ENCODE data around the gene SCRT2.
A peak's percentile ranks its signal among the peaks of the same experiment; 100 is the strongest.

The SCRT2 gene

DNA sequence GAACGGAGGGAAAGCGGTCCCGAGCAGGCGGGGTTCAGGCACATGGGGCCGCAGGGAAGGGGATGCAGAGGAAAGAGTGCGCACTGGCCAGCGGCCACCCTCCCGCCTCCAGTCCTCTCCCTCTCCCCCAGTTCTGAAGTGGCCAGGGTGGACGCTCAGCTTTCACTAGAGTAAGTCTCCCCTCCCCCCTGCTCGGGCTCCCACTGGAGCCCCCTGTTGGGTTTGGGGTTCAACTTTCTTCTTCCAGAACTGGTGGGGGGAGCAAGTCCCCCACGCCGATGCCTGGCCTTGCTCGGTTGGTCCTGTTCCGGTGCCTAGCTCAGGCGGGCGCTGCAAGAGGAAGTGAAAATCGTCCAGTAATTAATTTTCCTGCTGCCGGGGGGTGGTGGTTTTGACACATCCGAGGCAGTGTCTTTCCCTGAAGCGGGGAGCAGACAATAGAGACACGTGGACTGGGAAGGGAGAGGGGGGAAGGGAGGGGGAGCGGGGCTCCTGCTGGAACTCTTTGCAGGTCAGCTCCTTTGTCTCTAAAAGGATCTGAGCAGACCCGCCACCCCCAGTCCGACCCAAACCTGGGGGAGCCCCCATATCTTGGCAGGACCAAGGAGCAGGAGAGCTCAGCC is 824 bp upstream of the SCRT2 start:
- intact Hi-C loops (cut with DNase I) = loop anchor here (5.0 kb wide), 1 partner anchor 51 kb away; no protein-coding TSS in a partner anchor
- peak in 2 of 10 donors; percentile 56 to 87 for DNase-seq

DNA sequence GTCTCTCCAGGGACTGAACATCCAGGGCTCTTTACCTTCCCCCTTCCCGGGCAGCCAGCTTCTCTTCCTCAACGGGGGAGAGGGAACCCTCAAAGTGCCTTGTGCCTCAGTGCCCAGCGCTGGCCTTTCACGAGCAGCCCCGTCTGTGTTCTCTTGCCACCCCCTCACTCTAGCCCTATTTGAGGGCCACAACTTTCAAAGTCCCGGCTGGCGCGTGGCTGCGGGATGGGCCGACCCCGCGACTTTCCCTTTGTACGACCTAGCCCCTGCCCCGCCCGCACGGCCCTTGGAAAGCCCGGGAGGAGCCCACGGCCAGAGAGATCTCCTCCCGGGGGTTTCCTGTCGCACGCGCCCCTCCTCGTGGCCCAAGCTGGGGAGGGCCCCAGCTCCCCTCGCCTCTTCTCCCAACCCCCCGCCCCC is 559 bp downstream of the SCRT2 start:
- DNase-seq = peak in 1 of 10 donors; percentile 69
- intact Hi-C loops (cut with DNase I) = loop anchor here (5.0 kb wide), 1 partner anchor 52 kb away; no protein-coding TSS in a partner anchor

DNA sequence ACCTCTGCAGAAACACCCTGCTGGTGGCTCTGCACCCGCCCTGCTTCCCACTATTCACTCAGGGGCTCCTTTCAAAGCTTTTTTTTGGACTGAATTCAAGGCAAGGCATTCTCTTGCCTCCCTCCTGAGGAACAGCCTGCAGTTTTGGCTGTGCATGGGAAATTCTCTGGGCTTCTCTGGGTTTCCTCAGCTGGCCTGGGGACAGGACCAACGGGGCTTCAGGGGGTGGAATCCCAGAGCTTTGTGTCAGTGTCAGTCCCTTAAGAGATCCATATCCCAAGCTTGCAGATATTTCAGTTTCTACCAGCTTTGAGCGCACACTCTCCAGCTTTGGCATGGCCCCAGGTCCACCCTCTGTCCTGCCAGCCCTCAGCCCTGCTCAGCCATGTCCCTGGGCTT is 2.0 kb downstream of the SCRT2 start:
- peak in 1 of 10 donors; percentile 52 for DNase-seq
- intact Hi-C loops (cut with DNase I) = no loop called here

DNA sequence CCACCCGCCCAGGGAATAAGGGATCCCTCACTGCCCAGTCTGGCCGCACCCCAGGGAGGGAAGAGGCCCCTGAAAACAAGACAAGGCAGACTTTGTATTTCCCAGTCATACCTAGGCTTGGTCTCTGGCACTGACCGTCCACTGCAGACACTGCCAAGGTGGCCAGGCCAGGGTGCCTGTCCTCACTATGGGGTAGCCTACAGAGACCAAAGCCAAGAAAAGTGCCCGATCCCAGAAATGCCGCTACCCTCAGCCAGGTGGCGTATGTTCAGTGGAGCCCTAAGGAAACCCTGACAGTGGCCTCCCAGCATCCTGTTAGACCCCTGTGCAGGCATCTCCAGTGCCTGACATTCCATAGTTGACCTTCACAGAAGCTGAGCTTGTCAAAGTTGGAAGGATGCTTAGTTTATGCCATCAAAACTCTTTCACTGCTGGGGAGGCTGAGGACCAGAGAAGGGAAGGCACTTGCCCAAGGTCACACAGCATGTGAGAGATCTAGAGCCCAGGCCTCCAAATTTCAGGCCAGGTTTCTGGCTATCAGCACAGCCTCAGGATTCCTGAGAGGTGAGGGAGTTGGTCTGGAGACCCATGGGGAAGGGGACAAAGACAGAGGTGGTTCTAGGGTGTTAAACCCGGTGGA is 2.5 kb downstream of the SCRT2 start:
- intact Hi-C loops (cut with DNase I) = no loop called here
- peak in 1 of 10 donors; percentile 57 for DNase-seq

DNA sequence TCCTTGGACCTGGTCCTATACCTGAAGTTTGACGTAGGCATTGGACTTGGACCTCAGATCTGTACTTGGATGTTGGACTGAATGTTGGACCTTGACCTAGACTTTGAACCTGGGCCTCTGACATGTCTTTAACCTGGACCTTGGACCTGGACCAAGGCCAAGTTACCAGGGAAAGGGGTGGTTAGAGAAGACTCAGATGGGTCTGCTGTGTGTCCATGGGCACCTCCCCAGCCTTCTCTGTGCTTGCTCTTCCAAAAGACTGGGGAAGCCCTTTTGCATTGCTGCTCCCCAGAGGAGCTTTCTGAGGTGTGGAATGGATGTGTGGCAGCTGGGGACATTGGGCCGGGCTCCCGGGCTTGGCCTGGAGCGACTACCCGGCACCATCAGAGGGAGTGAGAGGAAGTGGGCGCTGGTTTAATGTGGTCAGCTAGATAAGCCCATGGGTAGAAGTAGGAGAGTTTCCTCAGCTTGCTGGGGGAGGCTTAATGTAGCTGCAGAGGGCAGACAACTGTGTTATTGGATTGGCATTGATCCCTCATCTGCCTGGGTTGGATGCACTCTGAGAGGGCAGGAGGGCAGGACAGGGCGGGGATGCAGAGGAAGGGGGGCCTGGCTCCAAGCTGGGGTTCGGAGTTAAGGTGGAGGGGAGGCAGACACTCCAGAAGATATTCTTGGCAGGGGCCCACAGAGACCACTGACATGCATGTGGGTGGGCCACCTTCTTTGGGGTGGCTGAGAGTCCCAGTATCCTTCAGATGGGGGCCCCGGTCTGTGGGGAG is 4.2 kb downstream of the SCRT2 start:
- intact Hi-C loops (cut with DNase I) = no loop called here
- peak in 1 of 10 donors; percentile 43 for DNase-seq

DNA sequence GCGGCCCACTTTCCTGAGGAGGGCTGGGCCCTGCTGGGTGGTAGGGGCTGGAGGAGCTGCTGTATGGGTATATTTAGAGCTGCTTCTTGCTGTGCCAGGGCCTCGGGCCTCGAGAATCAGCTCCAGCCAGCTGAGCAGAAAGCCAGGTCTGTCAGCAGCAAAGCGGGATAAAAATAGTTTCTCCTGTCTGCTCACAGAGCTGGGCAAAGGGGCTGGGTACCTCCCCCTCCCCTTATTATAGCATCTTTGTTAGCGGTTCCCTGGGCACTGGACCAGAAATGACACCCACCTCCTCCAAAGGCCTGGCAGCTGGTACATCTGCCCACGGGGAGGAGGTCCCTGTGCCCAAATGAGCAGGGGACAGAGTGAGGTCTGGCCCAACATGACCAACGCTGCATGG is 6.0 kb downstream of the SCRT2 start:
- peak in 3 of 10 donors; percentile 79 to 91 (median 85) for DNase-seq
- intact Hi-C loops (cut with DNase I) = no loop called here

DNA sequence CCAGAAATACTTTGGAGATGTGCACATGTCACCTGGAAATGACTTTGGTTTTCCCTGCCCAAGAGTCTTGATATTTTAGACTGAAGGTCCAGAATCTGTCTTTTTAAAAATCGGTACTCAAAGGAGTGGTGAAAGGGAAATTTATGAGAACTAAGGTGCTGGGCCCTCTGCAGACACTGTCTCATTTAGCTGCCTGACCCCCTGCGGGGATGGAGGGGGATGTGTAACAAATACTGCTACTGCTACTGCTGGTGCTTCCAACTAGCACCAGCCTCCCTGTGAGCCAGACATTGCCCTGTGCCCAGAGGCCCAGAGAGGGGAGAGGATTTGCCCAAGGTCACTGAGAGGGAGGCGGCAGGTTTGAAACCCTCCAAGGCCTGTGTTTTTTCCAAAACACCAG is 7.0 kb downstream of the SCRT2 start:
- intact Hi-C loops (cut with DNase I) = no loop called here
- peak in 1 of 10 donors; percentile 33 for DNase-seq

DNA sequence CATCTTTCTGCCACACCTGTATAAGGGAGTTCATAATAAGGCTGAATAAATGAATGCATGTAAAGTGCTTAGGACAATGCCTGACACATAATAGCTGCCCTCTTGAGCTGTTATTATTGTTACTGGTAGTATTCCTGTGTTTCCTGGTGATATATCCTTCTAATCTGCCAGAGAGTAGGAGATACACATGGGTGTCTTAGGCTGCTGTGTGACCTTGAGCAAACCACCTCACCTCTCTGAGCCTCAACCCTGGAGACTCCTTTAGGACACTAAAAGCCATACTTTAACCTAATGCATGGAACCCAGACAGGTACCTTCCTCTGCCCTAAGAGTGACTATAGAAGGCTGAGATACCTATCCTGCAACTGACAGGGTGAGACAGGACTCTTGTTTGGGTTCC is 7.6 kb downstream of the SCRT2 start:
- no peak for DNase-seq
- intact Hi-C loops (cut with DNase I) = no loop called here

DNA sequence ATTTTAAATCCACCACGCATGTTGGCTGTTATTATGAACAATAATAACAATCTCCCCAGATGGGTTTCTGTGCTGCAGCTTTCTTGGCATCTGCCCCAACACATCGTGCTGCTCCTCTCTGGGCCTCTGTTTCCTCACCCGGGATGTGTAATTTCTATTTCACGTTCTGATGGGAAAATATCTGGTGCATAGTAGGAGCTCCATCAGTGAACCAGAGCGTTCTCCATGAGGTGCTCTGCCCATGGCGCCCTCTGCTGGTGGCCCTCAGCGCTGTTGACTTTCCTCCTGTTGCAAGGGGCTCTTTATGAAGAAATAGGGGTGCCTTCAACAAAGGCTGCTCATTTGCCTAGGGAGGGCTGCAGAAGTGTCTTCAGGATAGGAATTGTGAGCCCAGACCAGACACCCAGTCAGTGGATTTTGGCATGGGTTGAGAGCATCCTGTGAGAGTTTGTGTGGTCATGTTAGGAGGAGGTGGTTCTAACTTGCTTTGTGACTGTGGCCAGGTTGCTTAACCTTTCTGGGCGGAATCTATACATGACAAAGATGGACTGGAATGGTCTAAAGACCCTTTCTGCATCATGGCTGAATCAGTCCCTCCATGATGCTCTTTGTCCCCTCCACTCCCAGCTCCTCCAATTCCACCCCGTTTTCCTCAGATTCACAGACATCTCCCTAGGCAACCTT is 8.1 kb downstream of the SCRT2 start:
- intact Hi-C loops (cut with DNase I) = no loop called here
- DNase-seq = peak in 7 of 10 donors; percentile 49 to 93 (median 65)

DNA sequence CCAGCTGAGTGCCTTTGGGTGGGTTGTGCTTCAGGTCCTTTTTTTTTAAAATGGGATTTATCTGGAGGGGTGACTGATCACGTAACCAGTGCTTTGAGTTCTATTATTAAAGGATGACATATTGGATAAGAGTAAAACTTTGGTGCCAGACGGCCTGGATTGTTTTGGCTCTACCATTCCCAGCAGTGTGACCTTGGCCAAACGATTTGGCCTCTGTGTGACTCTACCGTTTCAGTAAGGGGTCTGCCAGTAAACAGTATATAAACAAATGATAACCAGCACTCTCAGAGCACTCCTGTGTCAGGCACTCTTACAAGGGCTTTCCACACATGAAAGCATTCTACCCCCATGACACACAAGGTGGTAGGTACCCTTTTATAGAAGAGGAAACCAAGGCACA is 8.7 kb downstream of the SCRT2 start:
- peak in 1 of 10 donors; percentile 6 for DNase-seq
- intact Hi-C loops (cut with DNase I) = no loop called here

DNA sequence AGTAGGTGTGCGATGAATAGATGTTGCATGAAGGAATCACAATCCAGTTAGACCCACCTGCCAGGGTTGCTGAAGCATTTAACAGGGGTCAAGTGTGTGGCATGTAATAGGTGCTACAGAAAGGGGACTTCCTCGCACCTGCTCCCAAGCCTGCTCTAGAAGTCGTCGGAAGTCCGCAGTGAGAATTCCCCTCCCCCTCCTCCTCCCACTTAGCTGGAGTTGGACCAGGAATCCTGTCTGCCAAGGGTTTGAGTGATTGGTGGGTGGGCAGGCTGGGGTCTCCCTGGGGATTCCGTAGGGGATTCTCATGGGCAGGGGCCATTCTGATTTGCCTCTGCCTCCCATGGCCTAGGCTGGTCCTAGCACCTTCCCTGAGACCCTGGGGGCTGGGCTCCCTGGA is 10.3 kb downstream of the SCRT2 start:
- peak in 1 of 10 donors; percentile 32 for DNase-seq
- intact Hi-C loops (cut with DNase I) = no loop called here

DNA sequence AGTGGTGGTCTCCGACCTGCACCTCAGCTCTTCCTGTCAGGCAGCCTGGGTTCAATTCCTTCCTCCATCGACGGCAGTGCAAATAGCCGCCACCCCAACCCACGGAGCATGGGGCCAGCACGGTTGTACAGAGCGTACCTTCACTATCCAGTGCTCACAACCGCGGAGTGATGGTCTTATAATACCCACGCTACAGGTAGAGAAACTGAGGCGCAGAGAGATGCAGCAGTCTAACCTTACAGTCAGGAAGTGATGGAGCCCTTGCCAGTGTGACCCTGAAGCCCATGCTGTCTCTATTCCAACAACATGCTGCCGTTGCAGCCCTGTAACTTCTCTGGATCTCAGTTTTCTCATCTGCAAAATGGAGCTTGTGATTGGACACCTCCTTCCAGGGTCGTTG is 11.0 kb downstream of the SCRT2 start:
- intact Hi-C loops (cut with DNase I) = no loop called here

DNA sequence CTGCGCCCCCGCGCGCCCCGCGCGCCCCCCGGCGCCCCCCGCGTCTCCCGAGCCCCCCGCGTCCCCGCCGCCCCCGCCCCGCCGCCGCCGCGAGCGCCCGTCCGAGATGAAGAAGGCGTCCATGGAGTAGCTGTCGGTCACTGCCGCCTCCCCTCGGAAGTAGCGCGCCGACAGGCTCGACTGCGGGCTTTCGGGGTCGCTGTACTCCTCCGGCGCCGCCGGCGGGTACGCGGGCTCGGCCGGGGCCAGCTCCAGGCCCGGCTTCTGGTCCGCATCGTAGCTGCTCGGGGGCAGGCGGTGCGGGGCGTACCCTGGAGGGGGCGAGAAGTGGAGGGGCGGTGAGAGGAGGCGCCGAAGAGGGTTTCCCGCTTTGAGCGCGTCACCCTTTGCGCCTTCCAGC is 11.5 kb downstream of the SCRT2 start:
- intact Hi-C loops (cut with DNase I) = no loop called here
- DNase-seq = peak in 1 of 10 donors; percentile 57

More for the DNA sequence above, 11.0 kb downstream of the SCRT2 start:
- no peak for DNase-seq

DNA sequence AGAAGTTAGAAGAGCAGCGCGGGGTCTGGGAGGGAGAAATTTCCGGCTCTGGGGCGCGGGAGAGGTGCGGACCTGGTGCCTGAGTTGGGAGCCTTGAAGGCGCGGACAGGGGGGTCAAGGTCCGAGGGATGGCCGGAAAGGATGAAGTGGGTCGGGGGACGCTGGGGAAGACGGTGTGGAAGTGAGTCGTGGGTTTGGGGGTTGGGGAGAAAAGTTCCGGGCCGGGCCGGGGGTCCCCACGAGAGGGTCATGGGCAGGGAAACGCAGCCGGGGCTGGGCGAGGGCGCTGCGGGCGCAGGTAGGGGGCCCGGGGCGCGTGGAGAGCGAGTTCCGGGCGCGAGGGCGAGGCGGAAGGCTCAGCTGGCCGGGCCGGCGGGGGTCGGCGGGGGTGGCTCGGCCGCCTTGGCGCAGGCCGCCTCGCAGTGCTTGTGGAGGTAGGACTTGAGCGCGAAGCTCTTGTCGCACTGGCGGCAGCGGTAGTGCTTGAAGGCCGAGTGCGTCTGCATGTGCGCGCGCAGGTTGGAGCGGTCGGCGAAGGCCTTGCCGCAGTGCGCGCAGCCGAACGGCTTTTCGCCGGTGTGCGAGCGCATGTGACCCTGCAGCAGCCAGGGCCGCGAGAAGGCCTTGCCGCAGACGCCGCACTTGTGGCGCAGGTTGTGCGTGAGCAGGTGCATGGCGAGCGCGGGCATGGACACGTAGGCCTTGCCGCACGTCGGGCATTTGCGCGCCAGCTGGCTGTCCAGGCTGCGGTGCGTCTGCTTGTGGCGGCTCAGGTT is 12.1 kb downstream of the SCRT2 start:
- peak in 1 of 10 donors; percentile 81 for DNase-seq
- intact Hi-C loops (cut with DNase I) = no loop called here

DNA sequence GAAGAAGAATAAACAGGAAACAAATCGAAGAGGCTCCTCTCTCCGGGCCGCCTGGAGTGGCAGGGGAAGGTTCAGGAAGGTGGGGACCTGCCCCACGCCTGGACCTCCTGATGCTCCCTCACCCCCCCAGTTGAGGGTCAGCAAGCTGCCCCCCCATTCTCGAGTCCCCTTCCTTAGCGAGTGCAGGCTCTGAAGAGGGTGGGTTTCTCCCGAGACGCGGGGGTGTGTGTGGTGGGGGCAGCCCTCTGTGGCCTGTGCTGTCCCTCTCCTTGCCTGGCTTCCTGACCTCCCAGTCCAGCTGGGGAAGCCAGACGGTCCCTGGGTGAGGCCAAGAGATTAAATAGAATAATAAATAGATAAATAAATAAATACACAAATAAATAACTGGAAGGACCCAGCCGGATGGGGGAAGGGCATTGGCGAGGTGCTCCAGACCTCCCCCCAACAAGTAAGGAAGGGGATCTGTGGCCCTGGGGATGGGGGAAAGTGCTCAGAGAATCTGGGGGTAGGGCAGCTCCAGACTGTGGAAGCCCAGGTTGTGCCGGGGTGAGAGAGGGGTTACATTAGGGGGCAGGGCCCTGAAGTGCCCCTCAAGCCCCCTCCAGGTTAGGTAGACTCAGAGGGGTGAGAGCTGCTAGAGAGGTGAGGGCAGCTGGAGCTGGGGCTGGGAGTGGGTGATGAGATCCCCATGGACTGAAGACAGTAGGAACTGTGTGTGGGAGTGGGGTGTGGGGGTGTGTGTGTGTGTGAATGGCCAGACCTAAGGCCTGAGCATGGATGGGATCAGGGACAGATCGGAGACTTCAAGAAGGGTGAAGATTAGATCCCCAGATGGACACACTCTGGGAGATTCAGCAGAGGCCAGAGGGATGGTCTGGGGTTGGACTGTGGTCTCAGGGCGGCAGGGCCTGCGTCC is 13.1 kb downstream of the SCRT2 start:
- peak in 1 of 10 donors; percentile 55 for DNase-seq
- intact Hi-C loops (cut with DNase I) = no loop called here

DNA sequence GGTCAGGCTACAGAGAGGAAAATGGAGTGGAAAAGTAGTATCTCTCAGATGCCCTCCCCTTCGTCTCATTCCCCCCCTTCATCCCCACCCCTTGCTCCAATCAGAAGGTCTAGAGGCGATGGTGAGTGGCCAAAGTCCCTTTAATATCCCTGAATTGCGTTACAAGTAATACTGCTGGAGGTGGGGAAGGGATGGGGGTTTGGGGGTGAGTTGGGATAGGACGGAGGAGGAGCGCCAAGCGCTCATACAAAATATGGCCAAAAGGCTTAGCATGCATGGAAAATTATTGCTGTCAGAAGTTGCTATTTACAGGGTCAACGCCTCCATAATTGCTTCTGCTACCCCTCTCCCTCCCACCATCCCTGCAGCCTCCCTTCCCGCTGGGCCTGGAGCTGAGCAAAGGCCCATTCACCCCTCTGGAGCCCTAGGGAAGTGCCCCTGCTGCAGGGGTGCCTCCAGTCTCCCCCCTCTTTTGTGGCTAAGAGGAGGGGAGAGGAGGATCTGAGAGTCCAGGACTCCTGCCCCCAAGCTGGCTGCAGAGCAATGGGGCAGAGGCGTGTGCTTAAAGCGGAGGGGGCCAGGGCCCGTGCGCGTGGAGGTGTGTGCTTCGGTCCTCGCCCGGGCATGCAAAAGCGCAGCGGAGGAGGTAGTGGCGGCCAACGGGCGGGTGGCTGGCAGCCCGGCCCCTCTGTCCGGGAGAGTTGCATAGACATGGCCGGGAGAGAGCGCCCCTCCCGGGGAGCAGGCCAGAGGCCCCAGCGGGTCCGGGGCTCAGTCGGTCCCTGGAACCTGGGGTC is 13.9 kb downstream of the SCRT2 start:
- DNase-seq = peak in 1 of 10 donors; percentile 64
- intact Hi-C loops (cut with DNase I) = no loop called here

DNA sequence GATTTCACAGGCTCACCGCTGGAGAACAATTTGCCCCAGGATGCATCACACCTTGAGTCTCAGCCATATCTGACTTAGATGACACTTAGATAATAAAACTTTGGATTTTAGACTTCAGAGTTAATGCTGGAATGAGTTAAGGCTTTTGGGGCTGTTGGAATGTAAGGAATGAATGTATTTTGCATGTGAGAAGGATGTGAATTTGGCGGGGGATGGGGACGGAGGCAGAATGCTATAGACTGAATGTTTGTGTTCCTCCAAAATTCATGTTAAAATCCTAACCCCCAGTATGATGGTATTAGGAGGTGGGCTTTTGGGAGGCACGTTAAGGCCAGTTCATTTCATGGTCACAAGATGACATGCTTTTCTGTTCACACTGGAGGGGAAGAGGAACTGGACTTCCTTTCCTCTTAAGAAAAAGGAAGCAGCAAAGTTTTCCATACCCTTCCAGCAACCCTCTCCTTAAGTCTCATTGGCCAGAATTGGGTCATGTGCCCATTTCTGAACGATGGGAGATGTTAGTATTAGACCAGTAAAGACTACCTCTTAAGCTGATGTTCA is 16.8 kb downstream of the SCRT2 start:
- peak in 1 of 10 donors; percentile 1 for DNase-seq
- intact Hi-C loops (cut with DNase I) = no loop called here

DNA sequence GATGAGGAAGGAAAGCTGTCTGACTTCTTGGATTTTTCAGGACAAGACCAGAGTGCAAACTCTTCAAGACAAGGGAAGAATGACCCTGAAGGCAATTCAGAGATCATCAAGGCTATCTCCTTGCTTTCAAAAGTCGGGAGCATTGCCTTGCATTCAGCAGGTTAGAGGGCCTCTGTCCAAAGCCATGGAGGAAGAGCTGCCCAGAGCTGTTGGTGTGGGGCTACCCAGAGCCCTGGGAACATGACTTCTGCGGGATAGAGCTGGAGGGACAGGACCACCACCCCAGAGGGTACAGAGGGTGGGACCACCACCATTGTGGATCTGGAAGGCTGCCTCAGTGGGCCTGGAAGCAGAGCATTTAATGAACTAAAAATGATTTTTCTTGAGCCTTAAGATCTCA is 17.4 kb downstream of the SCRT2 start:
- peak in 1 of 10 donors; percentile 20 for DNase-seq
- intact Hi-C loops (cut with DNase I) = no loop called here

Data from posterior cingulate gyrus (tissue), 11 donors.